ENCODE results near the gene CCDC92. TPM values are rescaled to one million over a fixed set of nuclear protein-coding genes. Genes with fewer than 3 reads are reported as not detected.

Gene CCDC92
- total RNA-seq, 1 donor from 2014 or later: 4.8 TPM

DNA sequence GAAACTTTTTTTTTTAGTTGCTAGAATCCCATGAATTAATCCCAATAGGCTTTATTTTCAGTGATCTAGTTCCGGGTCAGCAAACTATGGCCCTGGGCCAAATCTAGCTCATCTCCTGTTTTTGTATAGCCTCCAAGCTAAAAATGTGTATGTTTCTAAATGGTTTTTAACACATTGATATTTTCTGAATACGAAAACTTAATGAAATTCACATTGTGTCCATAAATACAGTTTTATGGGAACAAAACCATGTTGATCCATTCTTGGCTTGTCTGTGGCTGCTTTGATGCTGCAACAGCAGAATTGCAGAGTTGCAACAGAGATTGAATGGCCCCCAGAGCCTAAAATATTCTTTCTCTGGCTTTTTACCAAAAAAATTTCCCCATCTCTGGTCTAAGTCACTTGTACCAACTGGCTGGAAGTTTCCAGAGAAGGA, 47.9 kb upstream of the CCDC92 start:
- no peak overlapping the region for H3K27ac Mint-ChIP-seq
- Histone ChIP-seq H3K4me1 (no peaks in the 10 kb centered on the region), H3K36me3 (no peaks in the 10 kb centered on the region), H3K9ac (no peak overlapping the region), H4K20me1 (ENCODE audit: low read depth) (no peaks in the 10 kb centered on the region), H3K4me2 (no peak overlapping the region), H3K9me3 (ENCODE audit: low read depth) (no peaks in the 10 kb centered on the region), H3K4me3 (no peak overlapping the region), H2AFZ (replicated peaks) (no peak overlapping the region), H3K79me2 (ENCODE audit: low read depth) (no peaks in the 10 kb centered on the region), H3K27me3 (no peaks in the 10 kb centered on the region), H3F3A (ENCODE audit: low read depth) (peaks cover 8% of the 10 kb centered on the region), H3K27ac (no peak overlapping the region)
- no peaks in the 10 kb centered on the region for H3K27me3 Mint-ChIP-seq (ENCODE audit: insufficient read depth, low read depth)
- no peak for TF ChIP-seq EZH2 (IDR thresholded peaks at IDR 0.05)
- TF ChIP-seq, protein P1, sequence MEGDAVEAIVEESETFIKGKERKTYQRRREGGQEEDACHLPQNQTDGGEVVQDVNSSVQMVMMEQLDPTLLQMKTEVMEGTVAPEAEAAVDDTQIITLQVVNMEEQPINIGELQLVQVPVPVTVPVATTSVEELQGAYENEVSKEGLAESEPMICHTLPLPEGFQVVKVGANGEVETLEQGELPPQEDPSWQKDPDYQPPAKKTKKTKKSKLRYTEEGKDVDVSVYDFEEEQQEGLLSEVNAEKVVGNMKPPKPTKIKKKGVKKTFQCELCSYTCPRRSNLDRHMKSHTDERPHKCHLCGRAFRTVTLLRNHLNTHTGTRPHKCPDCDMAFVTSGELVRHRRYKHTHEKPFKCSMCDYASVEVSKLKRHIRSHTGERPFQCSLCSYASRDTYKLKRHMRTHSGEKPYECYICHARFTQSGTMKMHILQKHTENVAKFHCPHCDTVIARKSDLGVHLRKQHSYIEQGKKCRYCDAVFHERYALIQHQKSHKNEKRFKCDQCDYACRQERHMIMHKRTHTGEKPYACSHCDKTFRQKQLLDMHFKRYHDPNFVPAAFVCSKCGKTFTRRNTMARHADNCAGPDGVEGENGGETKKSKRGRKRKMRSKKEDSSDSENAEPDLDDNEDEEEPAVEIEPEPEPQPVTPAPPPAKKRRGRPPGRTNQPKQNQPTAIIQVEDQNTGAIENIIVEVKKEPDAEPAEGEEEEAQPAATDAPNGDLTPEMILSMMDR (IDR thresholded peaks at IDR 0.05): no peak
- no peak for TF ChIP-seq EZH2phosphoT487 (IDR thresholded peaks at IDR 0.05)
- DNase-seq (ENCODE audit: low spot score): no peak
- no peaks in the 10 kb centered on the region for H3K9me3 Mint-ChIP-seq
- H3K4me3 Mint-ChIP-seq: no peak overlapping the region
- H3K4me1 Mint-ChIP-seq: peaks cover 7% of the 10 kb centered on the region
- H3K36me3 Mint-ChIP-seq: peaks cover 3% of the 10 kb centered on the region

DNA sequence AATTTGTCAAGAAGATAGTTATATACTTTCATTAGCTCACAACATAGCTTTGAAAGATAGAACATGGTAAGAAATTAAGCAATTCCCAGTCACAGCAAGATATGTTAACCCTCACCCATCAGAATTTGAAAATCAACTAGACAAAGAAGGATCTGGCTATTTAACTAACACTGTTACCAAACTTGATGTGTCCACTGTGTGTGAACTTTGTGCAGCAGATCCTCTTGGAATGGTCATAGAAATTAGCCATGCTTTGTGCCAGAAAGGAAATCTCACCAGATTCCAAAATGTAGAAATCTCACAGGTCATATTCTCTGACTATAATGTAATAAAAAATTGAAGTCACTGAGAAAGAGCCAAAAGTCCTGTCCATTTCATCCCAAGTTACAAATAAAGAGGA, 46.5 kb upstream of the CCDC92 start:
- Histone ChIP-seq H3K9ac (no peak overlapping the region), H4K20me1 (ENCODE audit: low read depth) (no peaks in the 10 kb centered on the region), H3K4me1 (no peaks in the 10 kb centered on the region), H3K27me3 (no peaks in the 10 kb centered on the region), H3K79me2 (ENCODE audit: low read depth) (no peaks in the 10 kb centered on the region), H2AFZ (replicated peaks) (no peak overlapping the region), H3K36me3 (no peaks in the 10 kb centered on the region), H3K27ac (no peak overlapping the region), H3K4me3 (no peak overlapping the region), H3F3A (ENCODE audit: low read depth) (peaks cover 8% of the 10 kb centered on the region), H3K9me3 (ENCODE audit: low read depth) (no peaks in the 10 kb centered on the region), H3K4me2 (no peak overlapping the region)
- Mint-ChIP-seq H3K4me3 (no peak overlapping the region), H3K9me3 (no peaks in the 10 kb centered on the region), H3K36me3 (peaks cover 8% of the 10 kb centered on the region), H3K27ac (no peak overlapping the region), H3K27me3 (ENCODE audit: insufficient read depth, low read depth) (no peaks in the 10 kb centered on the region), H3K4me1 (peaks cover 4% of the 10 kb centered on the region)
- DNase-seq (ENCODE audit: low spot score): no peak
- TF ChIP-seq EZH2phosphoT487 (IDR thresholded peaks at IDR 0.05) (no peak), EZH2 (IDR thresholded peaks at IDR 0.05) (no peak)
- TF ChIP-seq, protein P1 (IDR thresholded peaks at IDR 0.05): no peak

DNA sequence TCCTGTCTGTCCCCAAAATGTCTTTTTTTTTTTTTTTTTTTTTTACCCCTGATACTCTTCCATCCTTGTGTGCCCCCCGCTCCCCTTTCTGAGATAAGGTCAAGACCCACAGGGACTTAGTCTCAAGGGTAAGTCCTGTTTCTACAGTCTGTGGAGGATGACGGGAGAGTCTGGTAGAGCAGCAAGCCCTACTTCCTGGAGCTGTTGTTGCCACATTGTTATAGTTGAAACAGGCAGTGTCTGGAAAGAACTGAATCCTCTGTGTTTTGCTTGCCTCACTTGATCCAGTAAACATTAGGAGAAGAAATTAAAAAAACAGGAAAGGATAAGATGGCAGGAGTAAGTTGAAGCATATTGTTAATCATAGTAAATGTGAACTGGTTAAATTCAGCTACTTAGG, 45.9 kb upstream of the CCDC92 start:
- DNase-seq (ENCODE audit: low spot score): no peak
- Histone ChIP-seq H3K27ac (no peak overlapping the region), H3K36me3 (no peaks in the 10 kb centered on the region), H3K9me3 (ENCODE audit: low read depth) (no peaks in the 10 kb centered on the region), H4K20me1 (ENCODE audit: low read depth) (no peaks in the 10 kb centered on the region), H3K9ac (no peak overlapping the region), H3K4me1 (no peaks in the 10 kb centered on the region), H3K27me3 (no peaks in the 10 kb centered on the region), H3K4me3 (no peak overlapping the region), H2AFZ (replicated peaks) (no peak overlapping the region), H3K4me2 (no peak overlapping the region), H3F3A (ENCODE audit: low read depth) (peaks cover 8% of the 10 kb centered on the region), H3K79me2 (ENCODE audit: low read depth) (no peaks in the 10 kb centered on the region)
- TF ChIP-seq EZH2 (IDR thresholded peaks at IDR 0.05) (no peak), EZH2phosphoT487 (IDR thresholded peaks at IDR 0.05) (no peak)
- TF ChIP-seq, protein P1 (IDR thresholded peaks at IDR 0.05): no peak
- no peak overlapping the region for H3K27ac Mint-ChIP-seq
- no peak overlapping the region for H3K4me3 Mint-ChIP-seq
- H3K36me3 Mint-ChIP-seq: peaks cover 12% of the 10 kb centered on the region
- no peaks in the 10 kb centered on the region for H3K9me3 Mint-ChIP-seq
- H3K27me3 Mint-ChIP-seq (ENCODE audit: insufficient read depth, low read depth): no peaks in the 10 kb centered on the region
- peaks cover 4% of the 10 kb centered on the region for H3K4me1 Mint-ChIP-seq
